Bronchial epithelial cell (primary cell): ENCODE results near the gene ZNF611. TPM values are rescaled to one million over a fixed set of nuclear protein-coding genes. Genes with fewer than 3 reads are reported as not detected.
A peak's percentile ranks its signal among the peaks of the same experiment; 100 is the strongest.
"Not testable (repeated sequence)": the region's sequence is repeated elsewhere in the genome, so short reads cannot be mapped to it uniquely, and the experiment has no call there.

Experiments
- DNase-seq: peaks from one replicate; pipeline ENCODE4 v3.0.0-alpha.2; 2010; ENCODE audit warnings: low read depth
- FAIRE-seq: peaks from 2 replicates; lab custom pipeline; 2011; peaks lifted over from hg19 to GRCh38; lab: Jason Lieb, UNC
- H3K27me3 ChIP-seq: 2 replicates; pipeline ENCODE4 v1.5.1; 2011; ENCODE audit warnings: low read length; ENCODE audit not compliant: control insufficient read depth, insufficient read depth
- H3K36me3 ChIP-seq: 2 replicates; pipeline ENCODE4 v1.5.1; 2011; ENCODE audit warnings: low read length; ENCODE audit not compliant: control insufficient read depth, insufficient read depth
- H3K4me3 ChIP-seq: 2 replicates; pipeline ENCODE4 v1.5.1; 2011; ENCODE audit warnings: mild to moderate bottlenecking, low read depth, low read length, control low read depth
- CTCF ChIP-seq: IDR thresholded peaks from 2 replicates; pipeline ENCODE4 v1.5.1; 2011; ENCODE audit warnings: mild to moderate bottlenecking, moderate library complexity, low read length, control low read depth, inconsistent platforms; ENCODE audit not compliant: insufficient read depth, severe bottlenecking
- total RNA-seq: library from RNA; depleted of rRNA; stranded (reverse); fragments of >200 nt; gene quantifications from 2 replicates; pipeline ENCODE4 v1.2.1, GENCODE V29; 2014

The ZNF611 gene
- 10.0 TPM in 2 replicates for total RNA-seq

DNA sequence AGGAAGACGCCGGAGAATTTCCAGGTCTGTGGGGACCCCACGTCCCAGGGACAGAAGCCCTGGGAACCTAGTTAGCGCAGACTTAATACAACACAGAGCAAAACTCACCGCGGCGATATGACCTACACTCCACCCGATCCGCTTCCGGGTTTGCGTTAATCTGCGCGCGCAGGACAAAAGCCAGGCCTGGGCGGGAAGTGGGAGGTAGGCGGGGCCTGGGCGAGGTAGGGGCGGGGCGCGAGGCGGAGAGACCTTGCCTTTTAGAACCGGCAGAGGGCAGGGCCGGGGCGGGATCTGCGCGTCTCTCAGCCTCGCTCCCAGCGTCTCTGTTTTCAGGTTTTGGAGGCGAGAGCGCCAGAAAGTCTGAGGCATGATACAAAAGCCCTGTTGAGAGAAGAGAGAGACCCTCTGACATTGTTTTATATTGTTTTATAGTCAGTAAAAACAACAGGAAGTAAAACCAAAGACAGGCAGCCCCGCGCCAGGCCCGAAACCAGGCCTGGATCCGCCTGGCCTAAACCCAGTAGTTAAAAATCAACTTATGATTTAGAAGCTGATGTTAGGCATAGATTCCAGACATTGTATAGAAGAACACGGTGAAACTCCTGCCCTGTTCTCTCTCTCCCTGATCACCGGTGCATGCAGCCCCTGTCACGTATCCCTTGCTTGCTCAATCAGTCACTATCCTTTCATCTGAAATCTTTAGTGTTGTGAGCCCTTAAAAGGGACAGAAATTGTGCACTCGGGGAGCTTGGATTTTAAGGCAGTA is at the start of gene ZNF611:
TSS of gene ZNF611 (minus strand) at position 152 of the 769 bp plus-strand sequence. CDS start 19,150 bp downstream, outside the sequence.
- no peaks in the 10 kb centered on the region for H3K36me3 ChIP-seq
- peak; percentile 9 for TF ChIP-seq CTCF
- peak within 1 kb of the TSS; percentile 84 for H3K4me3 ChIP-seq
- FAIRE-seq: no peak
- H3K27me3 ChIP-seq: no peaks in the 10 kb centered on the region
- DNase-seq: peak; percentile 79

DNA sequence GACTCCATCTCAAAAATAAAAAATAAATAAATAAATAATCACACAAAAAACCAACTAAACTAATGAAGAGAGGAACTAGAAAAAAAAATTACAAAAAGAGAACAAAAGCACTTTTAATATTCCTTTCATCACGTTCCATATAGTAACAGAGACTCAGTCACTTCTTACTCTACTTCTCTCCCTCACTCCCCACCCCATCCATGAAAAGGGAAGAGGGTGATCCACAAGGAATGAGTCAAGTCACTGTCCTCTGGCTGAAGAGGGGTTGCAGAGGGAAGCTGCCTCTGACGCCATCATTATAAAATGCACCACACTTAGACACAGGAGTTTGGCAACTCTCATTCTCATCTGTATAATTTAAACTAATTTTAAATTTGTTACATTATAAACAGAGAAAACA is 48.0 kb upstream of the ZNF611 start:
- H3K4me3 ChIP-seq, FAIRE-seq, H3K36me3 ChIP-seq, DNase-seq, H3K27me3 ChIP-seq: not testable (repeated sequence)

GRCh38 chr19:52778811-52779210 is 44.0 kb upstream of the ZNF611 start:
- no peak for TF ChIP-seq CTCF
- peak; percentile 2 for DNase-seq
- H3K4me3 ChIP-seq: no peak overlapping the region
- H3K27me3 ChIP-seq: no peaks in the 10 kb centered on the region
- no peak for FAIRE-seq
- peaks cover 9% of the 10 kb centered on the region for H3K36me3 ChIP-seq

- not testable (repeated sequence) for FAIRE-seq, DNase-seq, H3K4me3 ChIP-seq, H3K27me3 ChIP-seq, H3K36me3 ChIP-seq
These were observed 21.6 kb upstream of the ZNF611 start for GRCh38 chr19:52756447-52756846.

GRCh38 chr19:52749780-52750179 is 14.9 kb upstream of the ZNF611 start:
- DNase-seq: no peak
- TF ChIP-seq CTCF: no peak
- FAIRE-seq: no peak
- Histone ChIP-seq H3K4me3 (no peak overlapping the region), H3K27me3 (no peaks in the 10 kb centered on the region), H3K36me3 (no peaks in the 10 kb centered on the region)

GRCh38 chr19:52748336-52748950 is 13.6 kb upstream of the ZNF611 start:
- peak; percentile 6 for TF ChIP-seq CTCF
- H3K27me3 ChIP-seq: no peaks in the 10 kb centered on the region
- no peak overlapping the region for H3K4me3 ChIP-seq
- DNase-seq (peak; percentile 22), FAIRE-seq (no peak)
- H3K36me3 ChIP-seq: no peaks in the 10 kb centered on the region

DNA sequence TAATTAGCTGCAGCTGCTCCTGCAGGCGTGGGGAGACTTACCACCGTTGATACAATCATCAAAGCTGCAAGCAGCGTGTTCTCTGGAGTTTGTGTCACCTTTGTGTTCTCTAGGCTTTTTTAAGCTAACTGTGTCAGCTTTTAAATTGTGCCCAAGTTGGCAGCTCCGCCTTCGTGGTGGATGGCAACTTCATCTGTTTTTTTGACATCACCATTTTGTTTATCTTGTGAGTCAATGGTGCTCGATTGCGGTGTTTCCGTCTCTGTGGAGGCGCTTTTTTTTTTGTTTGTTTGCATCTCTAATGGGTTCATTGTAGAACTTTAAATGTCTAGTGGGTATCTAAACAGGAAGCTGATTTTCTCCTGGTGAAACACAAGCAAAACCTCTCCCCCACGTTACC is 11.1 kb upstream of the ZNF611 start:
- not testable (repeated sequence) for FAIRE-seq, H3K36me3 ChIP-seq, H3K27me3 ChIP-seq, H3K4me3 ChIP-seq
- DNase-seq: peak; percentile 48
